DND-41 (cell line): ENCODE measurements around the gene TMEM255A.

Experiments
- ATAC-seq: fragments of 200-7000 bp; cut with Tn5 transposase; 3 replicates; pipeline ENCODE4 v1.9.1; 2021; ENCODE audit warnings: low read depth; ENCODE audit not compliant: insufficient read depth
- DNase-seq: peaks from one replicate; pipeline ENCODE4 v3.0.0-alpha.2; 2020
- H2AFZ ChIP-seq: 2 replicates; pipeline ENCODE4 v1.6.0; 2012; ENCODE audit warnings: low read depth, low read length
- H3K27ac ChIP-seq: 2 replicates; pipeline ENCODE4 v1.5.1; 2012; ENCODE audit warnings: low read length, inconsistent platforms
- H3K27me3 ChIP-seq: fragments of 200-600 bp; sonication (generic); 2 replicates; pipeline ENCODE4 v1.6.0; 2012; ENCODE audit warnings: low read length, mild to moderate bottlenecking, inconsistent platforms; ENCODE audit not compliant: insufficient read depth, poor library complexity
- H3K36me3 ChIP-seq: 2 replicates; pipeline ENCODE4 v1.5.1; 2012; ENCODE audit warnings: low read length, inconsistent platforms; ENCODE audit not compliant: insufficient read depth
- H3K4me1 ChIP-seq: 2 replicates; pipeline ENCODE4 v1.5.1; 2012; ENCODE audit warnings: mild to moderate bottlenecking, low read length; ENCODE audit not compliant: insufficient read depth
- H3K4me2 ChIP-seq: 2 replicates; pipeline ENCODE4 v1.6.0; 2012; ENCODE audit warnings: mild to moderate bottlenecking, moderate library complexity, low read length, inconsistent platforms; ENCODE audit not compliant: insufficient read depth
- H3K4me3 ChIP-seq, 2 experiments: fragments of 200-600 bp in 1 of 2; shearing (Covaris generic) in 1 of 2; 2 replicates each; pipeline ENCODE4 v1.5.1; 2012 to 2016; ENCODE audit warnings: inconsistent platforms in 2 of 2, low read length in 2 of 2, mild to moderate bottlenecking in 2 of 2, low read depth in 1 of 2, moderate library complexity in 1 of 2
- H3K79me2 ChIP-seq: 2 replicates; pipeline ENCODE4 v1.6.0; 2012; ENCODE audit warnings: low read length, inconsistent platforms; ENCODE audit not compliant: insufficient read depth
- H3K9ac ChIP-seq: 2 replicates; pipeline ENCODE4 v1.6.0; 2012; ENCODE audit warnings: low read depth, mild to moderate bottlenecking, inconsistent platforms, low read length, moderate library complexity
- H3K9me3 ChIP-seq: 2 replicates; pipeline ENCODE4 v1.5.1; 2012; ENCODE audit warnings: low read length, moderate library complexity, mild to moderate bottlenecking, inconsistent platforms; ENCODE audit not compliant: insufficient read depth, severe bottlenecking
- H4K20me1 ChIP-seq: 2 replicates; pipeline ENCODE4 v1.6.0; 2012; ENCODE audit warnings: low read length; ENCODE audit not compliant: insufficient read depth
- EZH2 ChIP-seq: IDR thresholded peaks from 3 replicates; pipeline ENCODE4 v1.6.1; 2012; ENCODE audit warnings: borderline replicate concordance, low read depth, mild to moderate bottlenecking, moderate library complexity, low read length, inconsistent platforms; ENCODE audit not compliant: severe bottlenecking
- TF ChIP-seq, protein P1 (sequence below): IDR thresholded peaks from 2 replicates; pipeline ENCODE4 v1.5.1; 2012; ENCODE audit warnings: borderline replicate concordance, low read length, moderate library complexity, mild to moderate bottlenecking; ENCODE audit not compliant: poor library complexity, severe bottlenecking; ENCODE audit errors: extremely low read depth

The TMEM255A gene

DNA sequence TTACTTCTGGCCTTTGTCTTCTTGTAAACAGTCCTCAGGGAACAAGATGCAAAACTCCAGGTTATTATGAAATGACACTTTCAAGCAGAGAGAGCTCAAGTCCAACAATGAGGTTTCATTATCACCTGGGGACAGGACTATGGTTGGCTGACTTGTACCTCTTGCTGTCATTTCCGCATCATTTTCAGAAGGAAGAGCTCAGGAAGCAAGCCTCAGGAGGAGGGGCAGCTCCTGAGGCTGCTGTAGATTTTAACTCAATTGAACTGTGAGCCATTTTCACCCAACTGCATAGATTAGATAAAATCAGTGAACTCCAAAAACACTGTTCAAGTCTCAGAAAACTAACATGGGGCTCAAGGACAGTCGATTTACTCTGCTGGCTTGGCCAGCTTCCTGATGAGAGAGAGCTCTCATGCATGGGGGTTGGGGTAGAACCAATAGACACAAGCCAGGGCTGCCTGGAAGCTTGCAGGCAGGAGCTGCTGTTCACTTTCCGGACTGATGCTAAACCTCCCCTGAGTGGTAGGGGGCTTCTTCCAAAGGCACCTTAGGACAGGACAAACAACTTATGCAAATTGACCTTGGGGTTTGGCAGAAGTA, 23.6 kb downstream of the TMEM255A start:
- H2AFZ ChIP-seq: no peak overlapping the region
- no peak for TF ChIP-seq EZH2
- TF ChIP-seq, protein P1, sequence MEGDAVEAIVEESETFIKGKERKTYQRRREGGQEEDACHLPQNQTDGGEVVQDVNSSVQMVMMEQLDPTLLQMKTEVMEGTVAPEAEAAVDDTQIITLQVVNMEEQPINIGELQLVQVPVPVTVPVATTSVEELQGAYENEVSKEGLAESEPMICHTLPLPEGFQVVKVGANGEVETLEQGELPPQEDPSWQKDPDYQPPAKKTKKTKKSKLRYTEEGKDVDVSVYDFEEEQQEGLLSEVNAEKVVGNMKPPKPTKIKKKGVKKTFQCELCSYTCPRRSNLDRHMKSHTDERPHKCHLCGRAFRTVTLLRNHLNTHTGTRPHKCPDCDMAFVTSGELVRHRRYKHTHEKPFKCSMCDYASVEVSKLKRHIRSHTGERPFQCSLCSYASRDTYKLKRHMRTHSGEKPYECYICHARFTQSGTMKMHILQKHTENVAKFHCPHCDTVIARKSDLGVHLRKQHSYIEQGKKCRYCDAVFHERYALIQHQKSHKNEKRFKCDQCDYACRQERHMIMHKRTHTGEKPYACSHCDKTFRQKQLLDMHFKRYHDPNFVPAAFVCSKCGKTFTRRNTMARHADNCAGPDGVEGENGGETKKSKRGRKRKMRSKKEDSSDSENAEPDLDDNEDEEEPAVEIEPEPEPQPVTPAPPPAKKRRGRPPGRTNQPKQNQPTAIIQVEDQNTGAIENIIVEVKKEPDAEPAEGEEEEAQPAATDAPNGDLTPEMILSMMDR: no peak
- no peaks in the 10 kb centered on the region for H3K79me2 ChIP-seq
- no peaks in the 10 kb centered on the region for H4K20me1 ChIP-seq
- H3K27ac ChIP-seq: no peak overlapping the region
- no peaks in the 10 kb centered on the region for H3K4me1 ChIP-seq
- DNase-seq (no peak), ATAC-seq (no peak)
- no peaks in the 10 kb centered on the region for H3K36me3 ChIP-seq
- H3K4me3 ChIP-seq: no peak overlapping the region
- H3K9me3 ChIP-seq: no peaks in the 10 kb centered on the region
- no peak overlapping the region for H3K4me2 ChIP-seq
- H3K9ac ChIP-seq: no peak overlapping the region
- H3K27me3 ChIP-seq: no peaks in the 10 kb centered on the region

DNA sequence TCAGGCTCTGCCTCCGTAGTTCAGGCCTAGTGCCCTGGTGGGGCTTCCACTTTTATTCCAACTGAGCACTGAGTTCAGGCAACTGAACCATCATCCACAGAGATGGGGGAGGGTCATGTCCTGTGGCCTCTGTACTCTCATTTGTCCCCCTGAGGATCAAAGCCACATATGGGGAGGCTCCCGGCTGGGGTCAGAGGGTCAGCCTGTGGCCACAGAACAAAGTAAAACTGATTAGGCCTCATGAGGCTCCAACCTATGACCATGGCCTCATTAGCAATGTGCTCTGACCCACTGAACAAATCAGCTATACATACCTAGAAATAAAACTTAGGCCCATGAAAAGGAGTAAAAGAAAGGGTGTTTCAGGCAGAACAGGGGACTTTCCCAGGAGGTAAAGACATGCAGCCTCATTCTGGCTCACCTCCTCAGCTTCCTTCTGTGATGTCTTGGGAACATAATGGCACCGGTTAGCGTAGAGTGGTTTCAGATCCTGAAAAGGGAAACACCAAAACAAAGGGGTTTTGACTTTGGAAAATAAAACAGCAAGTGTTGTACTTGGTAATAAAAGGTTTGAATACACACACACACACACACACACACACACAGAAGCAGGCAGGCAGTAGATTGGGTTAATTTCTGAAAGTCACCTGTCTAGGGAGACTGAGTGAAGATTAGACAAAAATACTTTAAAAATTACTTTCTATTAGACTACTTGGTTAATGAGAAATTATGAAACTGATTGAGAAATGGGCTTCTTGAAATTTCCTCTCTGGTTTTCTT, 24.3 kb downstream of the TMEM255A start:
- no peaks in the 10 kb centered on the region for H3K9me3 ChIP-seq
- H3K9ac ChIP-seq: no peak overlapping the region
- DNase-seq: no peak
- no peak for ATAC-seq
- no peak overlapping the region for H3K27ac ChIP-seq
- TF ChIP-seq, protein P1: no peak
- no peak for TF ChIP-seq EZH2
- no peak overlapping the region for H3K4me3 ChIP-seq
- no peaks in the 10 kb centered on the region for H4K20me1 ChIP-seq
- no peaks in the 10 kb centered on the region for H3K4me1 ChIP-seq
- H3K36me3 ChIP-seq: no peaks in the 10 kb centered on the region
- no peaks in the 10 kb centered on the region for H3K79me2 ChIP-seq
- H3K4me2 ChIP-seq: no peak overlapping the region
- H3K27me3 ChIP-seq: no peaks in the 10 kb centered on the region
- H2AFZ ChIP-seq: no peak overlapping the region

DNA sequence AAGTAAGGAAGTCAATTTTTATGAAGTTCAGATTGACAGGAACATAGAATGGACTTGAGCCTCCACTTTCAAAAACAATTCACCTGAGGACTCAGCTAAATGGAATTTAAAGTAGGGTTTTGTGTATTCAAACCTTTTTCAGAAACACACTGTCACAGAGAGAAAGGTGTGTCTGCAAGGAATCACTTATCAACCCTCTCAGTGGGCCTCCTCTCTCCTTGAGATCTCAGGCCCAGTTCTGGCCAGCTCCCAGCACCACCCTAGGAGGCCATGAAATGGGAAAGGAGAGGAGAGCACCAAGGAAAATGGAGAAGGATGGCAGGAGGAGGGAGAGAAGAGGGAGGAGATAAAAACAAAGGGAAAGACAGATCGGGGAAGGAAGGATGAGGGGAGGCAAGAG, 28.6 kb downstream of the TMEM255A start:
- Histone ChIP-seq H3K9me3 (no peaks in the 10 kb centered on the region), H3K27me3 (no peaks in the 10 kb centered on the region), H3K4me2 (no peak overlapping the region), H2AFZ (no peak overlapping the region), H3K9ac (no peak overlapping the region), H3K4me1 (no peaks in the 10 kb centered on the region), H3K27ac (no peak overlapping the region), H3K79me2 (no peaks in the 10 kb centered on the region), H3K36me3 (no peaks in the 10 kb centered on the region), H4K20me1 (no peaks in the 10 kb centered on the region), H3K4me3 (no peak overlapping the region)
- ATAC-seq (no peak), DNase-seq (no peak)
- no peak for TF ChIP-seq EZH2
- TF ChIP-seq, protein P1: no peak
